Body of pancreas (tissue), 4 donors: Measurements from ENCODE around the gene SMIM35.

Experiments
- POLR2A ChIP-seq, 3 donors: fragments of 450-650 bp; IDR thresholded peaks; one replicate each; pipeline ENCODE4 v1.6.1; 2016; ENCODE audit warnings: antibody characterized with exemption in 3 of 3, mild to moderate bottlenecking in 2 of 3
- TF ChIP-seq, protein P1 (sequence below), 7 experiments: fragments of 450-650 bp in 4 of 7; fragments of 200-600 bp in 3 of 7; sonication (generic) in 3 of 7; IDR thresholded peaks; one replicate each; pipeline ENCODE4 v1.5.1; 2016 to 2019; ENCODE audit warnings: antibody characterized with exemption in 7 of 7

DNA sequence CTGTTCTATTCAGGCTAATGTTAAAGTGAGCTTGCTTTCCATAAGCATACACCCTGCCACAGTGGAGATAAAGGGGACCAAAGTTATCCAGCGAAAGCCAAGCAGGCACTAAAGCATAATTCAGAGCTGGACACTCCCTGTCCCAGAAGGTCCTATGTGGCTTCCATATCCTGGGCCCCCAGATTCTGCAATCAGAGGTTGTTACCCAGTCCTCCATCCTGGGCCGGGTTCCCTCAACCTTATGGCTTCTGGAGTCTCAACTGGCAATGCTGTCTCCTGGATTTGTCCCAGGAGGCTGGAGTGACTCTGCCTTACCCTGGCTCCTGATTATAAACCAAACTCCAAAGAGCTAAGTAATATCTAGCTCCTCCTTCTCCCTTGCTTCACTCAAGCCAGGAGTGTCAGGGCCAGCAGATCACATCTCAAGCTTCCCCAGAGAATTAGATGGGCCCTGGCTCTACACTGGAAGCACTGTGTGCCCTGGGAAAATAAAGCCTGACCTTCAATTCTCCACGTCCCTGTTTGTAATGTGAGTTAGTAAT, 14.0 kb upstream of the SMIM35 start:
- TF ChIP-seq POLR2A (IDR thresholded peaks at IDR 0.05), result no peak
- TF ChIP-seq, protein P1, sequence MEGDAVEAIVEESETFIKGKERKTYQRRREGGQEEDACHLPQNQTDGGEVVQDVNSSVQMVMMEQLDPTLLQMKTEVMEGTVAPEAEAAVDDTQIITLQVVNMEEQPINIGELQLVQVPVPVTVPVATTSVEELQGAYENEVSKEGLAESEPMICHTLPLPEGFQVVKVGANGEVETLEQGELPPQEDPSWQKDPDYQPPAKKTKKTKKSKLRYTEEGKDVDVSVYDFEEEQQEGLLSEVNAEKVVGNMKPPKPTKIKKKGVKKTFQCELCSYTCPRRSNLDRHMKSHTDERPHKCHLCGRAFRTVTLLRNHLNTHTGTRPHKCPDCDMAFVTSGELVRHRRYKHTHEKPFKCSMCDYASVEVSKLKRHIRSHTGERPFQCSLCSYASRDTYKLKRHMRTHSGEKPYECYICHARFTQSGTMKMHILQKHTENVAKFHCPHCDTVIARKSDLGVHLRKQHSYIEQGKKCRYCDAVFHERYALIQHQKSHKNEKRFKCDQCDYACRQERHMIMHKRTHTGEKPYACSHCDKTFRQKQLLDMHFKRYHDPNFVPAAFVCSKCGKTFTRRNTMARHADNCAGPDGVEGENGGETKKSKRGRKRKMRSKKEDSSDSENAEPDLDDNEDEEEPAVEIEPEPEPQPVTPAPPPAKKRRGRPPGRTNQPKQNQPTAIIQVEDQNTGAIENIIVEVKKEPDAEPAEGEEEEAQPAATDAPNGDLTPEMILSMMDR (IDR thresholded peaks at IDR 0.05), result no peak
